ENCODE results near the gene LPP. TPM values are rescaled to one million over a fixed set of nuclear protein-coding genes. Genes with fewer than 3 reads are reported as not detected.

LPP gene
- total RNA-seq, 1 experiment from 2014 or later = 120 TPM

- Mint-ChIP-seq H3K36me3 (ENCODE audit: insufficient read depth, unreplicated experiment) (peaks cover 18% of the 10 kb centered on the region), H3K4me1 (ENCODE audit: low read depth, unreplicated experiment) (peaks cover 34% of the 10 kb centered on the region), H3K9me3 (ENCODE audit: unreplicated experiment) (no peaks in the 10 kb centered on the region), H3K27ac (ENCODE audit: unreplicated experiment) (peak overlapping the region; percentile 73), H3K27me3 (ENCODE audit: insufficient read depth, unreplicated experiment) (no peaks in the 10 kb centered on the region), H3K4me3 (ENCODE audit: unreplicated experiment) (no peak overlapping the region)
- Histone ChIP-seq H3K4me1 (peaks cover 38% of the 10 kb centered on the region), H3K36me3 (ENCODE audit: control insufficient read depth, insufficient read depth, low read length) (peaks cover 1% of the 10 kb centered on the region; the same call in 1 of the 2 replicates), H3K27me3 (replicated peaks; ENCODE audit: control insufficient read depth, insufficient read depth, low read length) (no peaks in the 10 kb centered on the region), H3K4me3 (ENCODE audit: low read depth, low read length) (no peak overlapping the region), H3K9me3 (no peaks in the 10 kb centered on the region)
- peak; percentile 25 to 41 for DNase-seq
- no TSS peak for BruUV-seq (replicated peaks)
- intact Hi-C loops (cut with micrococcal nuclease; ENCODE audit: unreplicated experiment) = loop anchor here (2.0 kb wide), 1 partner anchor 67 kb away; no protein-coding TSS in a partner anchor
- ChIA-PET POLR2A (no interaction called here), CTCF (interaction anchor here (0.6 kb wide), 1 partner anchor 811 kb away, joined by 3 read pairs; no protein-coding TSS in a partner anchor)
- TF ChIP-seq, protein P1, sequence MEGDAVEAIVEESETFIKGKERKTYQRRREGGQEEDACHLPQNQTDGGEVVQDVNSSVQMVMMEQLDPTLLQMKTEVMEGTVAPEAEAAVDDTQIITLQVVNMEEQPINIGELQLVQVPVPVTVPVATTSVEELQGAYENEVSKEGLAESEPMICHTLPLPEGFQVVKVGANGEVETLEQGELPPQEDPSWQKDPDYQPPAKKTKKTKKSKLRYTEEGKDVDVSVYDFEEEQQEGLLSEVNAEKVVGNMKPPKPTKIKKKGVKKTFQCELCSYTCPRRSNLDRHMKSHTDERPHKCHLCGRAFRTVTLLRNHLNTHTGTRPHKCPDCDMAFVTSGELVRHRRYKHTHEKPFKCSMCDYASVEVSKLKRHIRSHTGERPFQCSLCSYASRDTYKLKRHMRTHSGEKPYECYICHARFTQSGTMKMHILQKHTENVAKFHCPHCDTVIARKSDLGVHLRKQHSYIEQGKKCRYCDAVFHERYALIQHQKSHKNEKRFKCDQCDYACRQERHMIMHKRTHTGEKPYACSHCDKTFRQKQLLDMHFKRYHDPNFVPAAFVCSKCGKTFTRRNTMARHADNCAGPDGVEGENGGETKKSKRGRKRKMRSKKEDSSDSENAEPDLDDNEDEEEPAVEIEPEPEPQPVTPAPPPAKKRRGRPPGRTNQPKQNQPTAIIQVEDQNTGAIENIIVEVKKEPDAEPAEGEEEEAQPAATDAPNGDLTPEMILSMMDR (IDR thresholded peaks at IDR 0.05; ENCODE audit: insufficient read depth in 1 of 2, low read depth in 1 of 2, low read length in 1 of 2, severe bottlenecking in 1 of 2, unreplicated experiment in 1 of 2) = peak in 1 of 2 experiments; percentile 32
Observed at GRCh38 chr3:188349351-188349901, 195.5 kb downstream of the LPP start.

DNA sequence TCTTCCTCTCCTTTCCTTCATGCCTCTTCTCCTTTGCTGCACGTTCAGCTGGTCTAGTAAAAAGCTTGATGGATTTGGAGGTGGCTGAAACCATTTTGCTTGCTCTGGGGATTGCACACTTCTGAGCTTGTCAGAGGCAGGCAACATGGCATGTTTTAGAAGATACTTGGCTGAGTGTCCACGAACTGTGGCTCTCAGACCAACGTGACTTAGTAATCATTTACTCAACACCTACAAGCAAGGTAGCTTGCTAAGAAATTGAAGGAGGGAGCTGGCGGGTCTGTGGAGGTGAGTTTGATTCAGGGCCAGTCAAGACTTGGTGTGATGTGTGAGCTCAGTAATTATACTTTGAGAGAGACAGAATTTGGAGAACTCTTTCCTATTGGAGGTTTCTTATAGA is 196.0 kb downstream of the LPP start:
- Histone ChIP-seq H3K27me3 (replicated peaks; ENCODE audit: control insufficient read depth, insufficient read depth, low read length) (no peaks in the 10 kb centered on the region), H3K36me3 (ENCODE audit: control insufficient read depth, insufficient read depth, low read length) (peaks cover 1% of the 10 kb centered on the region; the same call in 1 of the 2 replicates), H3K9me3 (no peaks in the 10 kb centered on the region), H3K4me3 (ENCODE audit: low read depth, low read length) (no peak overlapping the region), H3K4me1 (peaks cover 38% of the 10 kb centered on the region)
- intact Hi-C loops (cut with micrococcal nuclease; ENCODE audit: unreplicated experiment) = loop anchor here (2.0 kb wide), 1 partner anchor 67 kb away; no protein-coding TSS in a partner anchor
- no peak overlapping the region for H3K4me3 Mint-ChIP-seq (ENCODE audit: unreplicated experiment)
- no TSS peak for BruUV-seq (replicated peaks)
- TF ChIP-seq, protein P1 (IDR thresholded peaks at IDR 0.05; ENCODE audit: insufficient read depth in 1 of 2, low read depth in 1 of 2, low read length in 1 of 2, severe bottlenecking in 1 of 2, unreplicated experiment in 1 of 2) = no peak
- H3K9me3 Mint-ChIP-seq (ENCODE audit: unreplicated experiment) = no peaks in the 10 kb centered on the region
- peaks cover 34% of the 10 kb centered on the region for H3K4me1 Mint-ChIP-seq (ENCODE audit: low read depth, unreplicated experiment)
- no peak for DNase-seq
- no peaks in the 10 kb centered on the region for H3K27me3 Mint-ChIP-seq (ENCODE audit: insufficient read depth, unreplicated experiment)
- peaks cover 18% of the 10 kb centered on the region for H3K36me3 Mint-ChIP-seq (ENCODE audit: insufficient read depth, unreplicated experiment)
- ChIA-PET POLR2A (no interaction called here), CTCF (interaction anchor here (0.6 kb wide), 1 partner anchor 811 kb away, joined by 3 read pairs; no protein-coding TSS in a partner anchor)
- peak overlapping the region; percentile 73 for H3K27ac Mint-ChIP-seq (ENCODE audit: unreplicated experiment)

DNA sequence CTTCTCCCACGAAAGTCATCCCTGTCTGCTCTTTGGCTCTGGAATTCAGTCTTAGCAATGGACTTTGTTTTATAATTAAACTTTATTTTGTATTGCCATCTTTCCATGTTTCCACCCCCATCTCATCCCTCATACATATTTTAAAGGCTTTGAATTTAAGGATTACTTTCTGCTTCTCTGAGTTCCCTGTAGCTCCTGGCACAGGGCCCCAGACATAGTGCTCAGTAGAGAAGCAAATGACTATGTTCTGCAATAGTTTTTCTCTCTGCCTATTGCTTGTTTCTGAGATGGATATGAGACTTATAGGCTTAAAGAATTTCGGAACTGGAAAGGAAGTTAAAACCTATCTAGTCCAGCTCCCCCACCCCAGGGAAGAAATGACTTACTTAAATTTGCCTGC is 197.0 kb downstream of the LPP start:
- Histone ChIP-seq H3K9me3 (no peaks in the 10 kb centered on the region), H3K4me1 (peaks cover 38% of the 10 kb centered on the region), H3K27me3 (replicated peaks; ENCODE audit: control insufficient read depth, insufficient read depth, low read length) (no peaks in the 10 kb centered on the region), H3K36me3 (ENCODE audit: control insufficient read depth, insufficient read depth, low read length) (peaks cover 1% of the 10 kb centered on the region; the same call in 1 of the 2 replicates), H3K4me3 (ENCODE audit: low read depth, low read length) (no peak overlapping the region)
- BruUV-seq (replicated peaks) = no TSS peak
- Mint-ChIP-seq H3K4me1 (ENCODE audit: low read depth, unreplicated experiment) (peaks cover 34% of the 10 kb centered on the region), H3K4me3 (ENCODE audit: unreplicated experiment) (no peak overlapping the region), H3K9me3 (ENCODE audit: unreplicated experiment) (no peaks in the 10 kb centered on the region), H3K27me3 (ENCODE audit: insufficient read depth, unreplicated experiment) (no peaks in the 10 kb centered on the region), H3K36me3 (ENCODE audit: insufficient read depth, unreplicated experiment) (peaks cover 18% of the 10 kb centered on the region), H3K27ac (ENCODE audit: unreplicated experiment) (no peak overlapping the region)
- POLR2A ChIA-PET = no interaction called here
- CTCF ChIA-PET = no interaction called here
- no peak for DNase-seq
- intact Hi-C loops (cut with micrococcal nuclease; ENCODE audit: unreplicated experiment) = no loop called here
- TF ChIP-seq, protein P1 (IDR thresholded peaks at IDR 0.05; ENCODE audit: insufficient read depth in 1 of 2, low read depth in 1 of 2, low read length in 1 of 2, severe bottlenecking in 1 of 2, unreplicated experiment in 1 of 2) = no peak

All from Caco-2 (cell line).